Stomach (tissue), 19 donors: ENCODE results near the gene NODAL. TPM values are rescaled to one million over a fixed set of nuclear protein-coding genes. Genes with fewer than 3 reads are reported as not detected.
"Not testable (repeated sequence)": the region's sequence is repeated elsewhere in the genome, so short reads cannot be mapped to it uniquely, and the experiment has no call there.

Source experiments
- DNase-seq, 2 donors: peaks; one replicate each; pipeline versions ENCODE4 v3.0.0 to v3.0.0-alpha.2; 2013 to 2019
- H3K27ac ChIP-seq, 5 donors: fragments of 200-600 bp in 4 of 5; sonication (generic) in 4 of 5; one replicate each; pipeline ENCODE4 v1.5.1; 2013 to 2019; ENCODE audit warnings: mild to moderate bottlenecking in 1 of 5, moderate library complexity in 1 of 5
- H3K27me3 ChIP-seq, 3 donors: fragments of 200-600 bp; sonication (generic); one replicate each; pipeline ENCODE4 v1.5.1; 2017 to 2019; ENCODE audit warnings: mixed run types in 1 of 3
- H3K36me3 ChIP-seq, 4 donors: fragments of 200-600 bp; sonication (generic); 1 replicate in 3 of 4; 2 replicates in 1 of 4; pipeline ENCODE4 v1.5.1; 2016 to 2019
- H3K4me1 ChIP-seq, 4 donors: fragments of 200-600 bp; sonication (generic); one replicate each; pipeline ENCODE4 v1.5.1; 2016 to 2019
- H3K4me3 ChIP-seq, 4 donors: fragments of 200-600 bp; sonication (generic) in 3 of 4; one replicate each; pipeline ENCODE4 v1.5.1; 2016 to 2019; ENCODE audit warnings: mild to moderate bottlenecking in 1 of 4
- H3K9me3 ChIP-seq, 4 donors: fragments of 200-600 bp; sonication (generic); one replicate each; pipeline ENCODE4 v1.5.1; 2016 to 2019
- EP300 ChIP-seq: sonication (generic); formaldehyde crosslinking; IDR thresholded peaks from one replicate; pipeline ENCODE4 v1.6.1; 2017; ENCODE audit warnings: antibody characterized with exemption
- POLR2A ChIP-seq, 4 donors: fragments of 450-650 bp; IDR thresholded peaks; one replicate each; pipeline ENCODE4 v1.6.1; 2016; ENCODE audit warnings: antibody characterized with exemption in 4 of 4, control low read depth in 2 of 4, mild to moderate bottlenecking in 1 of 4, moderate library complexity in 1 of 4
- POLR2AphosphoS5 ChIP-seq, 3 donors: sonication (generic); formaldehyde crosslinking; IDR thresholded peaks; one replicate each; pipeline ENCODE4 v1.6.1; 2016; ENCODE audit warnings: antibody characterized with exemption in 3 of 3
- WGBS, 5 donors: extraction: QIAGEN DNeasy Blood & Tissue Kit in 3 of 5; methylation state at CpG; one replicate each; pipeline versions ENCODE4 v1.1.5 to v1.1.7; 2013 to 2018; 5-methylcytosine and 5-hydroxymethylcytosine counted together
- intact Hi-C: fragments of 100-400 bp; cut with DNase I; formaldehyde crosslinking; loops from one replicate; pipeline ENCODE4 v1.15.1; 2023; ENCODE audit warnings: low total_unique reads
- long read RNA-seq, 10 donors: transcript quantifications; one replicate each; lab custom pipeline, GENCODE V29; 2026
- polyA plus RNA-seq, 3 donors: library from polyadenylated mRNA; stranded (reverse); fragments of 200-250 nt; gene quantifications; one replicate each; pipeline ENCODE4 v1.2.3, GENCODE V29; 2013
- total RNA-seq, 5 donors: library from RNA; depleted of rRNA; stranded (reverse); fragments of >200 nt; gene quantifications; one replicate each; pipeline versions ENCODE4 v1.1.0 to v1.2.3, GENCODE V29; 2014 to 2016
- TF ChIP-seq, protein P1 (sequence below), 7 experiments: fragments of 450-650 bp in 4 of 7; fragments of 200-600 bp in 3 of 7; sonication (generic) in 3 of 7; IDR thresholded peaks; one replicate each; pipeline ENCODE4 v1.5.1; 2016 to 2019; ENCODE audit warnings: antibody characterized with exemption in 7 of 7, control low read depth in 2 of 7, mild to moderate bottlenecking in 1 of 7
- donor health status: healthy with polysubstance abuse.
- donor health status: Bipolar disorder and iron deficiency.
- donor health status: healthy.

Gene NODAL
- total RNA-seq = not detected
- not detected for polyA plus RNA-seq
- long read RNA-seq, donor 1 = 0 reads
- long read RNA-seq, donor 2 = 0 reads
- long read RNA-seq, donor 3 = 0 reads
- long read RNA-seq, donor 4 = 0 reads
- long read RNA-seq, donor 5 = 0 reads
- long read RNA-seq, donor 6 = 0 reads
- long read RNA-seq, donor 7 = 0 reads
- long read RNA-seq, donor 8 = 0 reads
- long read RNA-seq, donor 9 = 0 reads
- long read RNA-seq, donor 10 = 0 reads

DNA sequence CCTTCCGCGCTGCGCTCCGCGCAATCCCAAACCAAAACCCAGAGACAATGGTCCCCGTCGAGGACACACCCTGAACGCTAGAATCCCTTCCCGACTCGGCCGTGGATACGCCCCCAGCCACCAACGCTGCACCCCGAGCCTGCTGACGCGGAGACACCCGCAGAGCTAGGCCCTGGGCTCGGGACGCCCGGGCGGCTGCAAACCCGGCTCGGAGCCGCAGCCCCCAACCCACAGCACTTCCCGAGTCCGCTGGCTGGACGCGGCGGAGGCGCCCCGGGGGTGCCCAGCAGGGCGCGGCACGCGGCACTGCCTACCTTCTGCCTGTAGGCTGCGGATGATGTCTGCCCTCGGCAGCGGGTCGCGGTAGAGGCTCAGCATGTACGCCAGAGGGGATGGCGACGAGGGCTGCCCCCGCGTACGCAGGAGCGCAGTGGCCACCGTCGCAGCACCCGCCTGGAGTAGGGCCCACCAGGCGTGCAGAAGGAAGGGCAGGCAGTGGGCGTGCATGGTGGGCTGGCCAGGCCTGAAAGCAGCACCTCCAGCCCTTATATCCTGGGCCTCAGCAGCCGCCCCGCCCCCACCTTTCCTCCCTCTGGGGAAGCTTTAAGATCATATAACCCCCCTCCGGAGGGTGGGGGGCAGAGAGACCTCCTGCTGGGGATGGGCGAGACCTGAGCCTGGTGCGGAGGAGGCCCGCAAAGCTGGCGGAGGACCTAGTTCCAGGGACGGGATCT, at the start of gene NODAL:
Gene NODAL, minus strand, starts transcription at position 521 of the 734 bp plus-strand sequence. Its CDS starts 14 bp downstream, at position 507.
- Histone ChIP-seq H3K36me3 (no peaks in the 10 kb centered on the region), H3K4me3 (peak within 1 kb of the TSS; percentile 31 to 45 (median 32)), H3K27ac (no peak within 1 kb of the TSS), H3K9me3 (no peaks in the 10 kb centered on the region), H3K27me3 (peaks cover 0 to 60% (median 37%) of the 10 kb centered on the region in 3 donors), H3K4me1 (peaks cover 14 to 30% (median 21%) of the 10 kb centered on the region in 4 donors)
- TF ChIP-seq, protein P1, sequence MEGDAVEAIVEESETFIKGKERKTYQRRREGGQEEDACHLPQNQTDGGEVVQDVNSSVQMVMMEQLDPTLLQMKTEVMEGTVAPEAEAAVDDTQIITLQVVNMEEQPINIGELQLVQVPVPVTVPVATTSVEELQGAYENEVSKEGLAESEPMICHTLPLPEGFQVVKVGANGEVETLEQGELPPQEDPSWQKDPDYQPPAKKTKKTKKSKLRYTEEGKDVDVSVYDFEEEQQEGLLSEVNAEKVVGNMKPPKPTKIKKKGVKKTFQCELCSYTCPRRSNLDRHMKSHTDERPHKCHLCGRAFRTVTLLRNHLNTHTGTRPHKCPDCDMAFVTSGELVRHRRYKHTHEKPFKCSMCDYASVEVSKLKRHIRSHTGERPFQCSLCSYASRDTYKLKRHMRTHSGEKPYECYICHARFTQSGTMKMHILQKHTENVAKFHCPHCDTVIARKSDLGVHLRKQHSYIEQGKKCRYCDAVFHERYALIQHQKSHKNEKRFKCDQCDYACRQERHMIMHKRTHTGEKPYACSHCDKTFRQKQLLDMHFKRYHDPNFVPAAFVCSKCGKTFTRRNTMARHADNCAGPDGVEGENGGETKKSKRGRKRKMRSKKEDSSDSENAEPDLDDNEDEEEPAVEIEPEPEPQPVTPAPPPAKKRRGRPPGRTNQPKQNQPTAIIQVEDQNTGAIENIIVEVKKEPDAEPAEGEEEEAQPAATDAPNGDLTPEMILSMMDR (IDR thresholded peaks at IDR 0.05) = no peak
- TF ChIP-seq POLR2AphosphoS5 (IDR thresholded peaks at IDR 0.05) = no peak
- no peak for TF ChIP-seq POLR2A (IDR thresholded peaks at IDR 0.05)
- no peak for TF ChIP-seq EP300
- DNase-seq = peak in 1 of 2 donors; percentile 39
- 10 to 32% (median 13%) methylated on average over 32 to 60 of the region's 60 CpGs for whole genome bisulfite sequencing, 5 donors
- intact Hi-C loops = no loop called here

DNA sequence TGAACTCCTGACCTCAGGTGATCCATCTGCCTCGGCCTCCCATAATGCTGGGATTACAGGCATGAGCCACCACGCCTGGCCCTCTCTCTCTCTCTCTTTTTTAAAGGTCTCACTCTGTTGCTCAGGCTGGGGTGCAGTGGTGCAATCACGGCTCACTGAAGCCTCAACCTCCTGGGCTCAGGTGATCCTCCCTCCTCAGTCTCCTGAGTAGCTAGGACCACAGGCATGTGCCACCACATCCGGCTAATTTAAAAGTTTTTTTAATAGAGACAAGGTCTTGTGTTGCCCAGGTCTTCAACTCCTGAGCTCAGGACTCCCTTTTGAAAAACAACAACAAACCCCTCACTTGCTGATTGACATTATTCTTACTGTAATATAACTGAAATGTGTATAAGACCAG, 48.7 kb upstream of the NODAL start:
- H3K4me3 ChIP-seq = no peak overlapping the region
- intact Hi-C loops = no loop called here
- DNase-seq = no peak
- no peaks in the 10 kb centered on the region for H3K36me3 ChIP-seq
- WGBS, 5 donors = 78 to 93% (median 86%) methylated on average over 4 of the region's 4 CpGs
- H3K9me3 ChIP-seq = no peaks in the 10 kb centered on the region
- TF ChIP-seq POLR2AphosphoS5 (IDR thresholded peaks at IDR 0.05) (no peak), POLR2A (IDR thresholded peaks at IDR 0.05) (no peak), EP300 (no peak)
- TF ChIP-seq, protein P1 (IDR thresholded peaks at IDR 0.05) = no peak
- no peaks in the 10 kb centered on the region for H3K27me3 ChIP-seq
- H3K27ac ChIP-seq = peak overlapping the region in 2 of 5 donors; percentile 52 to 77
- H3K4me1 ChIP-seq = peaks cover 0 to 55% (median 17%) of the 10 kb centered on the region in 4 donors

DNA sequence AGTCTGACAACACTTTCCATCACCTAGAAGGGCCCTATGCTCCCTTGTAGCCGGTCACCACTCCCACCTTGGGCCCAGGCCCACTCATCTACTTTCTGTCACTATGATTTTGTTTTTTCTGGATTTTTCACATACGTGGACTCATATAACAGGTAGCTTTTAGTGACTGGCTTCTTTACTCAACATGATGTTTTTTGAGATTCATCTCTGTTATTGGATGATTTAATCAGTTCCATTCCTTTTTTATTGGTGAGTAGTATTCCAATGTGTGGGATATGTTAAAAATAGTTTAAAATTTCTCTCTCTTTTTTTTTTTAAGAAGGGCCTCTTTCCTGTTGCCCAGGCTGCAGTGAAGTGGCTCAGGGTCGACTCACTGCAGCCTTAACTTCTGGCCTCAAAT, 46.3 kb upstream of the NODAL start:
- peaks cover 0 to 51% (median 19%) of the 10 kb centered on the region in 4 donors for H3K4me1 ChIP-seq
- no peak for TF ChIP-seq EP300
- no peak for TF ChIP-seq POLR2AphosphoS5 (IDR thresholded peaks at IDR 0.05)
- TF ChIP-seq, protein P1 (IDR thresholded peaks at IDR 0.05) = no peak
- TF ChIP-seq POLR2A (IDR thresholded peaks at IDR 0.05) = no peak
- no peak overlapping the region for H3K4me3 ChIP-seq
- no peaks in the 10 kb centered on the region for H3K27me3 ChIP-seq
- H3K27ac ChIP-seq = no peak overlapping the region
- intact Hi-C loops = no loop called here
- WGBS, 5 donors = 75 to 85% (median 83%) methylated on average over 3 of the region's 3 CpGs
- no peak for DNase-seq
- no peaks in the 10 kb centered on the region for H3K36me3 ChIP-seq
- no peaks in the 10 kb centered on the region for H3K9me3 ChIP-seq

DNA sequence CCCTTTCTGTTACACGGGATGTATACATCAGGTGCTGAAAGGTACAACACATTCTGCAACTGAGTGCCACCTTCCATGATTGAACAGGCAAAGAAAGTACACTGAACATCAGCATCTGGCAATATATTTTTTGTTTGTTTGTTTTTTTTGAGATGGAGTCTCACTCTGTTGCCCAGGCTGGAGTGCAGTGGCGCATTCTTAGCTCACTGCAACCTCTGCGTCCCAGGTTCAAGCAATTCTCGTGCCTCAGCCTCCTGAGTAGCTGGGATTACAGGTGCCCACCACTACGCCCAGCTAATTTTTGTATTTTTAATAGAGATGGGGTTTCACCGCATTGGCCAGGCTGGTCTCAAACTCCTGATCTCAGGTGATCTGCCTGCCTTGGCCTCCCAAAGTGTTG, 42.4 kb upstream of the NODAL start:
- DNase-seq, H3K36me3 ChIP-seq, H3K9me3 ChIP-seq, intact Hi-C loops, H3K4me3 ChIP-seq: not testable (repeated sequence)
- 88 to 94% (median 92%) methylated on average over 6 of the region's 6 CpGs for WGBS, 5 donors
- Histone ChIP-seq H3K4me1 (peaks cover 20 to 56% (median 45%) of the 10 kb centered on the region in 4 donors), H3K27me3 (peaks cover 0 to 13% (median 5%) of the 10 kb centered on the region in 3 donors), H3K27ac (peak overlapping the region in 4 of 5 donors; percentile 45 to 91 (median 59))
